ENCODE measurements around the gene COA8. TPM values are rescaled to one million over a fixed set of nuclear protein-coding genes. Genes with fewer than 3 reads are reported as not detected.

The COA8 gene
- total and polyA plus RNA-seq, 2 donors, result 22.3 to 39.2 TPM

DNA sequence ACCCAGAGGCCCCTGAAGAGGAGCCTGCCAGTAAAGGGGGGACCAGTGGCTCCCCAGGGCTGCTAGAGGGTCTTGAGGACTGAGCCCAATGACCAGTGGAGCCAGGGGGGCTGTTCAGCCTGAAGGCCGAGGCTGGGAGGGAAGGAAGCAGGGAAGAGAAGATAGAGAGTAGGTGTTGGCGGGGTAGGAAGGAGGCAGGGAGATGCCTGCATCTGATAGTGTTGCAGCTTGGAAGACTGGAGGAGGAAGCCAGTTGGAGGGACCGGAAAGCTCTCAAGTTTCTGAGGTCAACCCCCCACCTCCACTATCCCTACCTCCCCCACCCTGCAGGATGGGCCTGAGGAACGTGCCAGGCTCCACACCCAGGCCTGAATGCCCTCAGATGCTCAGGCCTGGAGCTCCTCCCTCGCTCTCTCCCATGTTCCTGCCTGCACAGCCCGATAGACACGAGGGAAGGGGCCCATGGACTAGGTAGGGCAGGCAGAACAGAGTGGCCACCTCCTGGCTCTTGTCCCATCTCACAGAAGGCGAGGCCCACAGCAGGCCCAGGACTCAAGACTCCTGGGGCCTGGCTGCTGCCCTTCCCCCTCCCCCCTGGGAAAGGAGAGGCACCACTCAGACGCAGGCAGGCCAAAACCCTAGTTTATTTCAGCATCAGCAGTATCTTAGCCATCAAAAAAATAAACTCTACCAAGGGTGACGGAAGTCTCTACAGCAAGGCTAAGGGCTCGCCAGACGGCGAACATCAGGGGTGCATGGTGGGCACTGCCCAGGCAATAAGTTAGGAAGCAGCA is 43.5 kb upstream of the COA8 start:
- DNase-seq (ENCODE audit: low read depth in 6 of 9, low spot score in 9 of 9), result no peak
- no peaks in the 10 kb centered on the region for H3K36me3 ChIP-seq (ENCODE audit: control insufficient read depth in 2 of 2, insufficient read depth in 2 of 2, low read length in 1 of 2)

DNA sequence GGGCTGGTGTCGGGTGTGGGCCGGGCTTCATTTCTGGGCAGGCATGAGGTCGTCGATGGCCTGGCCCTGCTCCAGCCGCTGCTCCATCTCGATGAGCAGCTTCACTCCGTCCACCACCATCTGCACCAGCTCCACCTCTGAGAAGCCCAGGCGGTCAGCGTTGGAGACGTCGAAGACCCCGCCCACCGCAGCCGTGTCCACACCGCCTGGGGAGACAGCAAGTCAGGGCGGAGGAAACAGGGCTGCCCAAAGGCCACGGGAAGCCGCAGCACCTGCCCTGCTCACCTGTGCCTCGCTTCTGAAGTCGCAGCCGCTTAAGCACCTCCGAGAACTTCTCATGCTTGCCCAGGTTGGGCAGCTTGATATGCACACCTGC is 42.9 kb upstream of the COA8 start:
- 92% methylated on average over 22 of the region's 22 CpGs for WGBS

More for the DNA sequence above, 43.5 kb upstream of the COA8 start:
- Histone ChIP-seq H3K27ac (ENCODE audit: low read depth in 1 of 2, low read length in 1 of 2) (no peak overlapping the region), H3K9me3 (ENCODE audit: control insufficient read depth in 2 of 2, insufficient read depth in 1 of 2, low read length in 1 of 2) (peaks cover 1 to 3% of the 10 kb centered on the region in 2 donors), H3K27me3 (ENCODE audit: control insufficient read depth in 2 of 2, insufficient read depth in 1 of 2, low read length in 1 of 2) (peaks cover 37 to 56% of the 10 kb centered on the region in 2 donors), H3K4me3 (ENCODE audit: low read length in 2 of 2) (no peak overlapping the region), H3K4me1 (ENCODE audit: control insufficient read depth in 2 of 2, insufficient read depth in 2 of 2, low read length in 2 of 2) (peaks cover 10 to 24% of the 10 kb centered on the region in 2 donors)
- whole genome bisulfite sequencing, result 48% methylated on average over 13 of the region's 13 CpGs

DNA sequence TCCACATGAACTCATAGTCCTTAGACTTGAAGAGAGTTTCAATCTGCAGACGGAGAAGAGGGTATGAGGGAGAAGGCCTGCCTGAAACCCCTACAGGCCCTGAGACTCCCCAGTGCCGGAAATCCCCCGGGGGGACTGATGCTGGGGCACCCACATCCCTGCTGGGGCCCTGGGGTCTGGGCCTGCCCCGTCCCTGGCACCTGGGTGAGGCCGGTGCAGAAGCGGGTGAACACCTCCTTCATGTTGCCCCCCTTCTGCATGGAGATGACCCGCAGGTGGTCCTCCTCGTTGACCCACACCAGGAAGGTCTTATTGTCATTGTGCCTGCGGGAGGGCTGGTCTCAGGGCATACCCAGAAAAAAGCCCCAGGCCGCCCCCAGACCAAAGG is 42.5 kb upstream of the COA8 start:
- WGBS, result 86% methylated on average over 10 of the region's 10 CpGs
- Histone ChIP-seq H3K27me3 (ENCODE audit: control insufficient read depth in 2 of 2, insufficient read depth in 1 of 2, low read length in 1 of 2) (peaks cover 39 to 64% of the 10 kb centered on the region in 2 donors), H3K27ac (ENCODE audit: low read depth in 1 of 2, low read length in 1 of 2) (no peak overlapping the region), H3K36me3 (ENCODE audit: control insufficient read depth in 2 of 2, insufficient read depth in 2 of 2, low read length in 1 of 2) (no peaks in the 10 kb centered on the region), H3K4me1 (ENCODE audit: control insufficient read depth in 2 of 2, insufficient read depth in 2 of 2, low read length in 2 of 2) (peaks cover 10 to 24% of the 10 kb centered on the region in 2 donors), H3K4me3 (ENCODE audit: low read length in 2 of 2) (no peak overlapping the region), H3K9me3 (ENCODE audit: control insufficient read depth in 2 of 2, insufficient read depth in 1 of 2, low read length in 1 of 2) (peaks cover 1 to 3% of the 10 kb centered on the region in 2 donors)
- DNase-seq (ENCODE audit: low read depth in 6 of 9, low spot score in 9 of 9), result no peak

More for the DNA sequence above, 42.9 kb upstream of the COA8 start:
- peaks cover 39 to 62% of the 10 kb centered on the region in 2 donors for H3K27me3 ChIP-seq (ENCODE audit: control insufficient read depth in 2 of 2, insufficient read depth in 1 of 2, low read length in 1 of 2)
- H3K36me3 ChIP-seq (ENCODE audit: control insufficient read depth in 2 of 2, insufficient read depth in 2 of 2, low read length in 1 of 2), result no peaks in the 10 kb centered on the region
- no peak overlapping the region for H3K4me3 ChIP-seq (ENCODE audit: low read length in 2 of 2)
- peaks cover 1 to 3% of the 10 kb centered on the region in 2 donors for H3K9me3 ChIP-seq (ENCODE audit: control insufficient read depth in 2 of 2, insufficient read depth in 1 of 2, low read length in 1 of 2)
- no peak overlapping the region for H3K27ac ChIP-seq (ENCODE audit: low read depth in 1 of 2, low read length in 1 of 2)
- no peak for DNase-seq (ENCODE audit: low read depth in 6 of 9, low spot score in 9 of 9)
- peaks cover 10 to 24% of the 10 kb centered on the region in 2 donors for H3K4me1 ChIP-seq (ENCODE audit: control insufficient read depth in 2 of 2, insufficient read depth in 2 of 2, low read length in 2 of 2)

DNA sequence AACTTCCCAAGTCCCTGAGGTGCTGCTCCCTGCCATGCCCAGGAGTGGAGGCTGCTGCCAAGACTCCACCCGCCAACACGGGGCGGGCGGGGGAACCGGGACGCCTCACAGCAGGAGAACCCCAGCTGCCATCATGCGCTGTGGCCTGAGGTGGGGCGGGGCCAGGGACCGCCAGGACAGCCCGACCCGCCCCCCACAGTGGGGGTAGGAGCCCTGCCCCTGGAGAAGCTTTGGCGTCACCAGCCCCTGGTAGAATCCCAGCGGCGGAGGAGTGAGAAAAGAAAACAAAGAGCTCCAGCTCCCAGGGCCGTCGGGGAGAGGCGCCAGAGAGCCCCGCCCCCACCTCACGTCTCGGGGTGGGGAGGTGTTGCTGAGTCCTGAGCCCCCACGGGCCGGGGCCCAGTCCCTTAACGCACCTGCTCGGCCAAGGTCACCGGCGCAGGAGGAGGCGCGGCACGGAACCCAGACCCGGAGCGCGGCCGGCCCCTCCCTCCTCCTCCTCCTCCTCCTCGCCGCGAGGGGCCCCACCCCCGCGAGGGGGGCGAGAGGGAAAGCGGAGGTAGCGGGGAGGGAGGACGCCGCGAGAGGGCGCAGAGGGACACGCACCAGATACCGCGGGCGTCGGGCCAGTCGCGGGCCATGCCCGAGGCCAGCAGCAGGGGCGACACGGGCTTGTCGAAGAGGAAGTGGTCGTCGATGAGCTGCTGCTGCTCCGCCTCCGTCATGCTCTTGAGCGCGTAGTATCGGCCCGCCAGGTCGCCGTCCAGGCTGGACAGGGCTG is 41.9 kb upstream of the COA8 start:
- peak overlapping the region; percentile 41 to 58 for H3K4me3 ChIP-seq (ENCODE audit: low read length in 2 of 2)
- H3K4me1 ChIP-seq (ENCODE audit: control insufficient read depth in 2 of 2, insufficient read depth in 2 of 2, low read length in 2 of 2), result peaks cover 10 to 24% of the 10 kb centered on the region in 2 donors
- no peak overlapping the region for H3K27ac ChIP-seq (ENCODE audit: low read depth in 1 of 2, low read length in 1 of 2)
- 4% methylated on average over 66 of the region's 66 CpGs for WGBS
- DNase-seq (ENCODE audit: low read depth in 6 of 9, low spot score in 9 of 9), result peak in 6 of 9 donors; percentile 44 to 80 (median 60)
- H3K9me3 ChIP-seq (ENCODE audit: control insufficient read depth in 2 of 2, insufficient read depth in 1 of 2, low read length in 1 of 2), result peaks cover 1 to 3% of the 10 kb centered on the region in 2 donors
- peaks cover 39 to 68% of the 10 kb centered on the region in 2 donors for H3K27me3 ChIP-seq (ENCODE audit: control insufficient read depth in 2 of 2, insufficient read depth in 1 of 2, low read length in 1 of 2)
- no peaks in the 10 kb centered on the region for H3K36me3 ChIP-seq (ENCODE audit: control insufficient read depth in 2 of 2, insufficient read depth in 2 of 2, low read length in 1 of 2)

DNA sequence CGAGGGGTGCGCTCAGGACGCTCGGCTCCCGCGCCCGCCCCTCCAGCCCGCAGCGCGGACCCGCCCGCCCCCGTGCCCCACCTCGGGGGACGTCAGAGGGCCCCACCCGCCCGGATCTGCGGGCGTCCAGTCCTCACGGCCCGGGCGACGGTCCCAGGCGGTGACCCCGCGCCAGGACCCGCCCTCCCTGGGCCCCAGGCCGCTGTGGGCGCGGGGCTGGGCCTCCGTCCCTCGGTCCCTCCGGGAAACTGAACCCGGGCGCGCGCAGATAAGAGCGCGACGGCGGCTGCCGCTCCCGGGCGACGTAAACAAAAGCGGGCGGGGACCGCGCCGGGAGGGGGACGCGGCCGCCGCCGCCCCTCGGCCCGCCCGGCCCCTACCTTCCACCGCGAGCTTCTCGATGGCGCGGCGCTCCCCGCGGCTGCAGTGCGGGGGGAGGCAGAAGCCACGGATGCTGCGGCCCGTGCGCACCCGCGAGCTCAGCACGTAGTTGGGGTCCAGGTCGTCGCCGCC is 41.3 kb upstream of the COA8 start:
- H3K4me1 ChIP-seq (ENCODE audit: control insufficient read depth in 2 of 2, insufficient read depth in 2 of 2, low read length in 2 of 2), result peaks cover 10 to 24% of the 10 kb centered on the region in 2 donors
- WGBS, result 2% methylated on average over 77 of the region's 77 CpGs
- no peaks in the 10 kb centered on the region for H3K36me3 ChIP-seq (ENCODE audit: control insufficient read depth in 2 of 2, insufficient read depth in 2 of 2, low read length in 1 of 2)
- H3K9me3 ChIP-seq (ENCODE audit: control insufficient read depth in 2 of 2, insufficient read depth in 1 of 2, low read length in 1 of 2), result peaks cover 1 to 3% of the 10 kb centered on the region in 2 donors
- H3K4me3 ChIP-seq (ENCODE audit: low read length in 2 of 2), result peak overlapping the region; percentile 41 to 58
- H3K27ac ChIP-seq (ENCODE audit: low read depth in 1 of 2, low read length in 1 of 2), result no peak overlapping the region
- H3K27me3 ChIP-seq (ENCODE audit: control insufficient read depth in 2 of 2, insufficient read depth in 1 of 2, low read length in 1 of 2), result peaks cover 41 to 75% of the 10 kb centered on the region in 2 donors
- DNase-seq (ENCODE audit: low read depth in 6 of 9, low spot score in 9 of 9), result no peak

DNA sequence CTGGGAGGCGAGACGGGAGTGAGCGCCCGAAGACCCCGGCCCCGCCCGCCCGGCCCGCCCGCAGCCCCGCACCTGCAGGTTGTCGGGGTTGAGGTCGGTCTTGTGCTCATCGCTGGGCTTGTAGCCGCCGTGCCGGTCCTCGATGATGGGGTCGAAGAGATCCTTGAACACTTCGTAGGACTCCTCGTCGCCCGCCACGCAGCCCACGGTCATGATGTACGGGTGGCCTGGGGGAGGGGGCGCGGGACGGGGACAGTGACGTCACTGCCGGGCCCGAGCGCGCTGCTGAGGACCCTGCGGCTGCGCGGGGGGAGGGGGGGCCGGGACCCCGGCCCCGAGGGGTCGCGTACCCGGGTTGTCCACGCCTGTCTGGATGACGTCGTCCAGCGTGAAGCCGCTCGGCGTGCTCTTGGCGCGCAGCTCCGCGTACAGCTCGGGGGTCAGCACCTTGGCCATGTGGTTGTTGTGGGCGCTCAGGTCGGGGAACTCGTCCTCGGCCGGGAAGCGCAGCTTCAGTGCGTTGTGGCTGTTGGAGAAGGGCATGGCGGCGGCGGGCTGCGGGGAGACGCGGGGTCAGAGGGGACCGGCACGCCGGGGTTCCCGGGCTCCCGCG is 40.7 kb upstream of the COA8 start:
- no peak for DNase-seq (ENCODE audit: low read depth in 6 of 9, low spot score in 9 of 9)
- H3K4me3 ChIP-seq (ENCODE audit: low read length in 2 of 2), result peak overlapping the region in 1 of 2 donors; percentile 58
- H3K36me3 ChIP-seq (ENCODE audit: control insufficient read depth in 2 of 2, insufficient read depth in 2 of 2, low read length in 1 of 2), result no peaks in the 10 kb centered on the region
- H3K27me3 ChIP-seq (ENCODE audit: control insufficient read depth in 2 of 2, insufficient read depth in 1 of 2, low read length in 1 of 2), result peaks cover 41 to 80% of the 10 kb centered on the region in 2 donors
- peaks cover 10 to 24% of the 10 kb centered on the region in 2 donors for H3K4me1 ChIP-seq (ENCODE audit: control insufficient read depth in 2 of 2, insufficient read depth in 2 of 2, low read length in 2 of 2)
- WGBS, result 2% methylated on average over 74 of the region's 74 CpGs
- H3K27ac ChIP-seq (ENCODE audit: low read depth in 1 of 2, low read length in 1 of 2), result no peak overlapping the region
- peaks cover 1 to 3% of the 10 kb centered on the region in 2 donors for H3K9me3 ChIP-seq (ENCODE audit: control insufficient read depth in 2 of 2, insufficient read depth in 1 of 2, low read length in 1 of 2)

DNA sequence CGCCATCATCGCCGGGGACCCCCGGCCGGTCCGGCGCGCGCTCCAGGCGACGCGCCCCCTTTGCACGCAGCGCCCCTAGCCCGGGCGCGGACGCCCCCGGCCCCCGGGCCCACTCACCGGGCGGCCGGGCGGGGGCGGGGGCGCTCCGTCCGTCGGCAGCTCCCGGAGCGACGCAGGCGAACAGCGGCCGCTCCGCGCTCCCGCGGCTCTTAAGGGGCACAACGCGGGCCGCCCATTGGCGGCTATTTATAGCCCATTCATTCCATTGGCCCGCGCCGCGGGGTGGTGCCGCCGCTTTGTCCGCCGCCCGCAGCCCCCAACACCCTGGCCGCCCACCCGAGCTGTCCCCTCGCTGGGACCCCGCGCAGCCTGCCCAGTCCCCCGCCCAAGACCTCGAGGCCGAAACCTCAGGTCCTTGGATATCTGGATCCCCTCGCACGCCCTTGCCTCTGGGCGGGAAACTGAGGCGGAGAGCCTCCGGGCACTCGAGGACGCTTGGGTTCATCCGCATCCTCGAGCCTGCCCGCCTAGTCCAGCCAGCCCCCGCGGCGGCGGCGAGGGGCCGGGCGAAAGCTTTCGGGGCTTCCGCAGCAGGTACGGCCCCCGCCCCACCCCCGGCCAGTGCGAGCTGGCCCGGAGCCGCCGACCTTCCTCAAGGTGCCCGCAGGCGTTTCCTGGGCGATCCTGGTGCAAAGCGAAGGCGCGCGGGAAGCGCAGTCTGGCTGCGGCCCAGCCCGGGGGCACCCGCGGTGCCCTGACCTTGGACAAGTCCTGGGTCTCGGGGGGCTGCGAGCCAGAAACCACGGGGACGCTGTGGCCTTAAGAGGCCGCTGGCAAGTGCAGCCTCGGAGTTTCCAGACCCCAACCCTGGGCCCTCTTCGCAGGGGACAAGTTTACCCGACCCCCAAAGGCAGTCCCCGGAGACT is 39.8 kb upstream of the COA8 start, which contains the start of gene CKB:
Gene CKB, minus strand, starts transcription at position 182 of the 926 bp plus-strand sequence. CDS start 337 bp downstream, outside the sequence.
- Histone ChIP-seq H3K4me1 (ENCODE audit: control insufficient read depth in 2 of 2, insufficient read depth in 2 of 2, low read length in 2 of 2) (peaks cover 10 to 27% of the 10 kb centered on the region in 2 donors), H3K9me3 (ENCODE audit: control insufficient read depth in 2 of 2, insufficient read depth in 1 of 2, low read length in 1 of 2) (peaks cover 1 to 3% of the 10 kb centered on the region in 2 donors), H3K4me3 (ENCODE audit: low read length in 2 of 2) (peak within 1 kb of the TSS in 1 of 2 donors; percentile 58), H3K36me3 (ENCODE audit: control insufficient read depth in 2 of 2, insufficient read depth in 2 of 2, low read length in 1 of 2) (no peaks in the 10 kb centered on the region), H3K27me3 (ENCODE audit: control insufficient read depth in 2 of 2, insufficient read depth in 1 of 2, low read length in 1 of 2) (peaks cover 41 to 85% of the 10 kb centered on the region in 2 donors), H3K27ac (ENCODE audit: low read depth in 1 of 2, low read length in 1 of 2) (no peak within 1 kb of the TSS)
- DNase-seq (ENCODE audit: low read depth in 6 of 9, low spot score in 9 of 9), result no peak
- WGBS, result 8% methylated on average over 107 of the region's 107 CpGs

DNA sequence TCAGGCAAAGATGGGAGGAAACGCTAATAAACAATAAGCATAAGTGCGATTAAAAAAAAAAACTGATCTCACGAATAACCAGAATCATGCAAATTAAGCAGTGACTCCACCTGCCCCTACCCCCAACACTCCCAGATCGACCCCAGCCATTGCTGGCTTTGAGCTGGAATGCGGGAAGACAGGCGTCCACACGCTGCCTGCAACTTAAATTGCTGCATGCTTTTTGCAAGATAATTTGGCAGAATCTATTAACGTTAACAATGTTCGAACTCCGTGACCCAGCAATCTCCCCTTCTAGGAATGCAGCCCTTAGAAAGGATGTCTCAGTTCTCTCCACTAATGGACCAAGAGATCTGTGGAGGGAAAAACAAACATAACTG is 39.2 kb upstream of the COA8 start:
- WGBS, result 80% methylated on average over 10 of the region's 10 CpGs
- no peak overlapping the region for H3K27ac ChIP-seq (ENCODE audit: low read depth in 1 of 2, low read length in 1 of 2)
- no peak for DNase-seq (ENCODE audit: low read depth in 6 of 9, low spot score in 9 of 9)
- H3K27me3 ChIP-seq (ENCODE audit: control insufficient read depth in 2 of 2, insufficient read depth in 1 of 2, low read length in 1 of 2), result peaks cover 41 to 83% of the 10 kb centered on the region in 2 donors
- no peaks in the 10 kb centered on the region for H3K36me3 ChIP-seq (ENCODE audit: control insufficient read depth in 2 of 2, insufficient read depth in 2 of 2, low read length in 1 of 2)
- peaks cover 1 to 3% of the 10 kb centered on the region in 2 donors for H3K9me3 ChIP-seq (ENCODE audit: control insufficient read depth in 2 of 2, insufficient read depth in 1 of 2, low read length in 1 of 2)
- H3K4me1 ChIP-seq (ENCODE audit: control insufficient read depth in 2 of 2, insufficient read depth in 2 of 2, low read length in 2 of 2), result peaks cover 10 to 34% of the 10 kb centered on the region in 2 donors
- H3K4me3 ChIP-seq (ENCODE audit: low read length in 2 of 2), result no peak overlapping the region
